ENCODE measurements around the gene IARS1.
A peak's percentile ranks its signal among the peaks of the same experiment; 100 is the strongest.

IARS1 gene

DNA sequence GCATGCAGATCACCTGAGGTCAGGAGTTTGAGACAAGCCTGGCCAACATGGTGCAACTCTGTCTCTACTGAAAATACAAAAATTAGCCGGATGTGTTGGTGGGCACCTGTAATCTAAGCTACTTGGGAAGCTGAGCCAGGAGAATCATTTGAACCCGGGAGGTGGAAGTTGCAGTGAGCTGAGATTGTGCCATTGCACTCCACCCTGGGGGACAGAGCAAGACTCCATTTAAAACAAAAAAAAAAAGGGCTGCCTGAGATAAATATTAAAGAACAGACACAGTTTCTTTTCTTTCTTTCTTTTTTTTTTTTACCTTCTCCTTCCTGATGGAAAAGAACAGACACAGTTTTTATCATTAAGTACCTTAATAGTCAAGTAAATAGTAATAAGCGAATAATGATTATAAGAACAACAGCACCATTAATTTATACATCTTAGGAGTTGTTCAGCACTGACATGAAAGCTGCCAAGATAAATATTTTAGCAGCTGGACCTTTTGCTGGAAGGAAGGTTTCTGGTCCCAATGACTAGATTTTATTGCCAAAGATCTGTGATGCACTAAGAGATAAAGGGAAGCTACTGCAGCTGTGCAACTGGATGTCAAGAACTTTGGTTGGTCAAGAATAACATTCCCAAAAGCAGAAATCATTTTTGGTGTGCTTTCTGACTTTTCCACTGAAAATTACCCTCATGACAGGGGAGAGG lies 39.2 kb upstream of the IARS1 start:
- Histone ChIP-seq H3K18ac (ENCODE audit: low read length) (no peak overlapping the region), H3K9ac (ENCODE audit: low read length) (no peak overlapping the region), H4K91ac (ENCODE audit: low read depth, low read length) (no peak overlapping the region), H4K12ac (ENCODE audit: low read depth, low read length) (no peak overlapping the region), H3K79me1 (ENCODE audit: low read length) (no peaks in the 10 kb centered on the region), H2BK5ac (ENCODE audit: low read depth, low read length, poor library complexity) (no peak overlapping the region), H3K9me3 (ENCODE audit: insufficient read depth, low read depth, low read length) (no peaks in the 10 kb centered on the region), H3K36me3 (ENCODE audit: control insufficient read depth in 1 of 2, insufficient read depth in 2 of 2, low read length in 2 of 2) (peaks cover 0 to 2% of the 10 kb centered on the region in 2 experiments), H3K27ac (ENCODE audit: low read depth, low read length) (no peak overlapping the region), H2BK12ac (ENCODE audit: low read length) (no peak overlapping the region), H2AK5ac (ENCODE audit: low read length) (no peak overlapping the region), H3K14ac (ENCODE audit: low read length) (no peak overlapping the region), H3K79me2 (ENCODE audit: control insufficient read depth, insufficient read depth, low read length, poor library complexity) (no peaks in the 10 kb centered on the region), H3K4ac (ENCODE audit: low read depth, low read length) (no peak overlapping the region), H3K4me2 (ENCODE audit: low read length) (no peak overlapping the region), H2AFZ (ENCODE audit: insufficient read depth, low read length, poor library complexity) (no peak overlapping the region), H3K27me3 (ENCODE audit: insufficient read depth, low read length) (no peaks in the 10 kb centered on the region), H3K23ac (ENCODE audit: low read length) (no peak overlapping the region), H3K4me1 (ENCODE audit: control insufficient read depth in 1 of 2, insufficient read depth in 2 of 2, low read length in 2 of 2) (no peaks in the 10 kb centered on the region), H3K4me3 (ENCODE audit: low read depth, low read length) (no peak overlapping the region), H4K8ac (ENCODE audit: low read depth, low read length) (no peak overlapping the region), H2BK120ac (ENCODE audit: insufficient read depth, low read length, poor library complexity) (no peak overlapping the region)
- no peak for DNase-seq
- no CpG with 5 or more reads among the region's 3 CpGs for WGBS (ENCODE audit: extremely low coverage, insufficient coverage, insufficient read length)

DNA sequence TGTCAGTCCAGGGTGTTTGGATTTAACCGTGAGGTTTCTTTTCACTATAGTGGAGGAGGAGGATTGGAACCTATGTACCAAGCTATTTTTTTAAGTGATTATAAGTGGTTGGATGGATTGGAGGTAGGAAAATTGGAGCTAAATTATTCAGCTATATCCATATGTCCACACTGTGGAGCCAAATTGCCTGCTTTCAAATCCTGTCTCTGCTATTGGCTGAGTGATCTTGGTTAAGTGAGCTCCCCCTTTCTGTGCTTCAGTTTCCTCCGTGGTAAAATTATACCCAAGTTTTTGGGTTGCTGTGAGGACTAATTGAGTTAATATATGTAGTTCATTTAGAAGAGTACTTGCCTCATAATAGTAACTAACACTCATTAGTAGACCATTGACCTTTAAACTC lies 34.7 kb upstream of the IARS1 start:
- H3K27me3 ChIP-seq (ENCODE audit: insufficient read depth, low read length) = no peaks in the 10 kb centered on the region
- H3K4me2 ChIP-seq (ENCODE audit: low read length) = no peak overlapping the region
- no peak overlapping the region for H4K91ac ChIP-seq (ENCODE audit: low read depth, low read length)
- no peak overlapping the region for H2AK5ac ChIP-seq (ENCODE audit: low read length)
- no peak overlapping the region for H3K14ac ChIP-seq (ENCODE audit: low read length)
- H2BK5ac ChIP-seq (ENCODE audit: low read depth, low read length, poor library complexity) = no peak overlapping the region
- peaks cover 2% of the 10 kb centered on the region for H3K79me2 ChIP-seq (ENCODE audit: control insufficient read depth, insufficient read depth, low read length, poor library complexity)
- H3K4me1 ChIP-seq (ENCODE audit: control insufficient read depth in 1 of 2, insufficient read depth in 2 of 2, low read length in 2 of 2) = no peaks in the 10 kb centered on the region
- no peak overlapping the region for H2BK120ac ChIP-seq (ENCODE audit: insufficient read depth, low read length, poor library complexity)
- no peaks in the 10 kb centered on the region for H3K36me3 ChIP-seq (ENCODE audit: control insufficient read depth in 1 of 2, insufficient read depth in 2 of 2, low read length in 2 of 2)
- no peak overlapping the region for H2AFZ ChIP-seq (ENCODE audit: insufficient read depth, low read length, poor library complexity)
- DNase-seq = no peak
- H3K4ac ChIP-seq (ENCODE audit: low read depth, low read length) = no peak overlapping the region
- no CpG with 5 or more reads among the region's 2 CpGs for WGBS (ENCODE audit: extremely low coverage, insufficient coverage, insufficient read length)
- peaks cover 4% of the 10 kb centered on the region for H3K79me1 ChIP-seq (ENCODE audit: low read length)
- no peak overlapping the region for H4K8ac ChIP-seq (ENCODE audit: low read depth, low read length)
- H3K9ac ChIP-seq (ENCODE audit: low read length) = no peak overlapping the region
- H3K23ac ChIP-seq (ENCODE audit: low read length) = no peak overlapping the region
- no peak overlapping the region for H3K4me3 ChIP-seq (ENCODE audit: low read depth, low read length)
- H3K9me3 ChIP-seq (ENCODE audit: insufficient read depth, low read depth, low read length) = no peaks in the 10 kb centered on the region
- no peak overlapping the region for H2BK12ac ChIP-seq (ENCODE audit: low read length)
- no peak overlapping the region for H3K18ac ChIP-seq (ENCODE audit: low read length)
- no peak overlapping the region for H4K12ac ChIP-seq (ENCODE audit: low read depth, low read length)
- no peak overlapping the region for H3K27ac ChIP-seq (ENCODE audit: low read depth, low read length)

DNA sequence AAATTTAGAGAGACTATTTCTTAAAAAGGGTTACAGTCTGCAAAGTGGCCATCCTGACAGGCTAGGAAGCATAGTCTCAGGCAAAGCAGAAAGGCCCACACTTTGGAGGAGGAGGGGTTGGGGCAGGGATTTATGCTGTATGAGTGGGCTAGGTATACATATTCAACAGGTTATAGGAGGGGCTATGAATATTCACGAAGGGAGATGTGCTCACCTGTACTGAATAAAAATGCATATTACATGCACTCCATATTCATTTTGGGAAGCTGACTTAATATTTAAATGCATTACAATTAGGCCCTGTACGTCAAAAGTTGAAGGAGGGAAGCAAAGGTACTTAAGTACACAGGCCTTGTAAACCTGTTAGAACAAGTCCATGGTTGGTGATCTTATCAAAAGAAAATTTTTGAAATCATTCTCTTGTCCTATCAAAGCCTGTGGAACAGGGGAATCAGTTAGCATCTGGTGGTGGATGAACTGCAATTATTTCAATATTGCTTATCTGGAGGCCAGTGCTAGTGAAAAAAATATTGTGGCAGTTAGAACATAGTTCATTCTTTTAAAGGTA lies 33.9 kb upstream of the IARS1 start:
- H3K9ac ChIP-seq (ENCODE audit: low read length) = no peak overlapping the region
- H3K79me1 ChIP-seq (ENCODE audit: low read length) = peaks cover 4% of the 10 kb centered on the region
- no peak overlapping the region for H3K18ac ChIP-seq (ENCODE audit: low read length)
- H4K91ac ChIP-seq (ENCODE audit: low read depth, low read length) = no peak overlapping the region
- H3K79me2 ChIP-seq (ENCODE audit: control insufficient read depth, insufficient read depth, low read length, poor library complexity) = peaks cover 2% of the 10 kb centered on the region
- no peak overlapping the region for H2BK5ac ChIP-seq (ENCODE audit: low read depth, low read length, poor library complexity)
- H3K4me3 ChIP-seq (ENCODE audit: low read depth, low read length) = no peak overlapping the region
- no peak overlapping the region for H3K14ac ChIP-seq (ENCODE audit: low read length)
- no peak overlapping the region for H3K4me2 ChIP-seq (ENCODE audit: low read length)
- H2AK5ac ChIP-seq (ENCODE audit: low read length) = no peak overlapping the region
- DNase-seq = peak in 1 of 2 donors; percentile 3
- H3K36me3 ChIP-seq (ENCODE audit: control insufficient read depth in 1 of 2, insufficient read depth in 2 of 2, low read length in 2 of 2) = peaks cover 0 to under 1% of the 10 kb centered on the region in 2 experiments
- no peak overlapping the region for H3K27ac ChIP-seq (ENCODE audit: low read depth, low read length)
- no peaks in the 10 kb centered on the region for H3K4me1 ChIP-seq (ENCODE audit: control insufficient read depth in 1 of 2, insufficient read depth in 2 of 2, low read length in 2 of 2)
- H2AFZ ChIP-seq (ENCODE audit: insufficient read depth, low read length, poor library complexity) = no peak overlapping the region
- no peak overlapping the region for H3K23ac ChIP-seq (ENCODE audit: low read length)
- H3K9me3 ChIP-seq (ENCODE audit: insufficient read depth, low read depth, low read length) = no peaks in the 10 kb centered on the region
- H3K4ac ChIP-seq (ENCODE audit: low read depth, low read length) = no peak overlapping the region
- H3K27me3 ChIP-seq (ENCODE audit: insufficient read depth, low read length) = no peaks in the 10 kb centered on the region
- no CpG with 5 or more reads among the region's 2 CpGs for WGBS (ENCODE audit: extremely low coverage, insufficient coverage, insufficient read length)
- no peak overlapping the region for H2BK120ac ChIP-seq (ENCODE audit: insufficient read depth, low read length, poor library complexity)
- H4K8ac ChIP-seq (ENCODE audit: low read depth, low read length) = no peak overlapping the region
- no peak overlapping the region for H4K12ac ChIP-seq (ENCODE audit: low read depth, low read length)
- no peak overlapping the region for H2BK12ac ChIP-seq (ENCODE audit: low read length)

DNA sequence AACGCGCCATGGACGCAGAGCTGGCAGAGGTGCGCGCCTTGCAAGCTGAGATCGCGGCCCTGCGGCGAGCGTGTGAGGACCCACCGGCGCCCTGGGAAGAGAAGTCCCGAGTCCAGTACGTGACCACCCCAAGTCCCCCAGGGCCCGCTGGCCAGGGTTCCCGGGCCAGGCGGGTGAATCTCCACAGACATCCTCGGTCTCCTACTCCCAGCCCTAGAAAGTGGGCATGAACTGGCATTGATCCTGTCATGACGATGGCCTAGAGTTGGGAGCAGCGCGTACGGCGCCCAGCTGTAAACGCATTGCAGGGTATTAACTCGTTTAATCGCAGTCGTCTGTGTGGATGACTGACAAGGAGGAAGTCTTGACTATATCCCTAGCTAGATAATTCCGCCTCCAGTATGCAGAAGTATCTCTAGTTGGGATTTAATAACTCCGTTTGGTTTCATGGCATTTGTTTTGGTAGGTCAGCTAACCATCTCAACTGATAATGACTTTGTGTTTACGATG lies 32.5 kb upstream of the IARS1 start:
- Histone ChIP-seq H3K79me1 (ENCODE audit: low read length) (peaks cover 4% of the 10 kb centered on the region), H3K9me3 (ENCODE audit: insufficient read depth, low read depth, low read length) (no peaks in the 10 kb centered on the region), H2BK120ac (ENCODE audit: insufficient read depth, low read length, poor library complexity) (no peak overlapping the region), H4K12ac (ENCODE audit: low read depth, low read length) (no peak overlapping the region), H3K23ac (ENCODE audit: low read length) (no peak overlapping the region), H3K36me3 (ENCODE audit: control insufficient read depth in 1 of 2, insufficient read depth in 2 of 2, low read length in 2 of 2) (peaks cover 1 to 2% of the 10 kb centered on the region in 2 experiments), H3K27ac (ENCODE audit: low read depth, low read length) (no peak overlapping the region), H3K79me2 (ENCODE audit: control insufficient read depth, insufficient read depth, low read length, poor library complexity) (peaks cover 2% of the 10 kb centered on the region), H3K4ac (ENCODE audit: low read depth, low read length) (no peak overlapping the region), H3K27me3 (ENCODE audit: insufficient read depth, low read length) (no peaks in the 10 kb centered on the region), H2AK5ac (ENCODE audit: low read length) (no peak overlapping the region), H3K9ac (ENCODE audit: low read length) (peak overlapping the region; percentile 95), H3K4me2 (ENCODE audit: low read length) (peak overlapping the region; percentile 85), H2BK12ac (ENCODE audit: low read length) (no peak overlapping the region), H3K18ac (ENCODE audit: low read length) (no peak overlapping the region), H3K4me3 (ENCODE audit: low read depth, low read length) (peak overlapping the region; percentile 83), H2BK5ac (ENCODE audit: low read depth, low read length, poor library complexity) (no peak overlapping the region), H4K8ac (ENCODE audit: low read depth, low read length) (peak overlapping the region; percentile 92), H4K91ac (ENCODE audit: low read depth, low read length) (no peak overlapping the region), H3K14ac (ENCODE audit: low read length) (peak overlapping the region; percentile 5), H2AFZ (ENCODE audit: insufficient read depth, low read length, poor library complexity) (peak overlapping the region; percentile 94), H3K4me1 (ENCODE audit: control insufficient read depth in 1 of 2, insufficient read depth in 2 of 2, low read length in 2 of 2) (no peaks in the 10 kb centered on the region)
- no CpG with 5 or more reads among the region's 30 CpGs for WGBS (ENCODE audit: extremely low coverage, insufficient coverage, insufficient read length)
- DNase-seq = no peak

Data from trophoblast cell (in vitro differentiated cells and primary cell).